Fibroblast of mammary gland (primary cell): ENCODE measurements around the gene GLG1.

Source experiments
- DNase-seq: peaks from one replicate; pipeline ENCODE4 v3.0.0-alpha.2; 2010; ENCODE audit warnings: low read depth
- H3K4me3 ChIP-seq: 2 replicates; pipeline ENCODE4 v1.5.1; 2011; ENCODE audit warnings: low read depth, mild to moderate bottlenecking, low read length, moderate library complexity; ENCODE audit not compliant: control insufficient read depth
- TF ChIP-seq, protein P1 (sequence below): conservative IDR thresholded peaks from 2 replicates; pipeline ENCODE4 v1.5.1; 2011; ENCODE audit warnings: low read depth, low read length, inconsistent platforms; ENCODE audit not compliant: control insufficient read depth, insufficient read depth

GLG1 gene

DNA sequence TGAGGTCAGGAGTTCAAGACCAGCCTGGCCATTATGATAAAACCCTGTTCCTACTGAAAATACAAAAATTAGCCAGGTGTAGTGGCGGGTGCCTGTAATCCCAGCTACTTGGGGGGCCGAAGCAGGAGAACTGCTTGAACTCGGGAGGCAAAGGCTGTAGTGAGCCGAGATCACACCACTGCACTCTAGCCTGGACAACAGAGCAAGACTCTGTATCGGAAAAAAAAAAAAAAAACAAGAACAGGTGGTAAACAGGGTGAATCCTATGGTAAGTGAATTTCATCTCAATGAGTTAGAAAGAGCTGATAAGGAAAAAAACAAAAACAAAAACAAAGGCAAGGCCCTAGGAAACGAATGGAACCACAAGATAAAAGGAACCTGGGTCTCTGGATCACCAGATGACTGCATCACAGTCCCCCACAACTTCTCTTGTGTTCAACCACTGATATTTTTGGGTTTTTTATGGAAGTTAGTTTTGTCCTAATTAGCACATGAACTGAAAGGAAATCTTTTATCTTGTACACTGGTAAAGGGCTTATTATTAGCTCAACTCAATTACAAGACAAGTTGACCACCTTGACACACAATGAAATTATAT, 21.0 kb downstream of the GLG1 start:
- TF ChIP-seq, protein P1, sequence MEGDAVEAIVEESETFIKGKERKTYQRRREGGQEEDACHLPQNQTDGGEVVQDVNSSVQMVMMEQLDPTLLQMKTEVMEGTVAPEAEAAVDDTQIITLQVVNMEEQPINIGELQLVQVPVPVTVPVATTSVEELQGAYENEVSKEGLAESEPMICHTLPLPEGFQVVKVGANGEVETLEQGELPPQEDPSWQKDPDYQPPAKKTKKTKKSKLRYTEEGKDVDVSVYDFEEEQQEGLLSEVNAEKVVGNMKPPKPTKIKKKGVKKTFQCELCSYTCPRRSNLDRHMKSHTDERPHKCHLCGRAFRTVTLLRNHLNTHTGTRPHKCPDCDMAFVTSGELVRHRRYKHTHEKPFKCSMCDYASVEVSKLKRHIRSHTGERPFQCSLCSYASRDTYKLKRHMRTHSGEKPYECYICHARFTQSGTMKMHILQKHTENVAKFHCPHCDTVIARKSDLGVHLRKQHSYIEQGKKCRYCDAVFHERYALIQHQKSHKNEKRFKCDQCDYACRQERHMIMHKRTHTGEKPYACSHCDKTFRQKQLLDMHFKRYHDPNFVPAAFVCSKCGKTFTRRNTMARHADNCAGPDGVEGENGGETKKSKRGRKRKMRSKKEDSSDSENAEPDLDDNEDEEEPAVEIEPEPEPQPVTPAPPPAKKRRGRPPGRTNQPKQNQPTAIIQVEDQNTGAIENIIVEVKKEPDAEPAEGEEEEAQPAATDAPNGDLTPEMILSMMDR: no peak
- no peak overlapping the region for H3K4me3 ChIP-seq
- no peak for DNase-seq

DNA sequence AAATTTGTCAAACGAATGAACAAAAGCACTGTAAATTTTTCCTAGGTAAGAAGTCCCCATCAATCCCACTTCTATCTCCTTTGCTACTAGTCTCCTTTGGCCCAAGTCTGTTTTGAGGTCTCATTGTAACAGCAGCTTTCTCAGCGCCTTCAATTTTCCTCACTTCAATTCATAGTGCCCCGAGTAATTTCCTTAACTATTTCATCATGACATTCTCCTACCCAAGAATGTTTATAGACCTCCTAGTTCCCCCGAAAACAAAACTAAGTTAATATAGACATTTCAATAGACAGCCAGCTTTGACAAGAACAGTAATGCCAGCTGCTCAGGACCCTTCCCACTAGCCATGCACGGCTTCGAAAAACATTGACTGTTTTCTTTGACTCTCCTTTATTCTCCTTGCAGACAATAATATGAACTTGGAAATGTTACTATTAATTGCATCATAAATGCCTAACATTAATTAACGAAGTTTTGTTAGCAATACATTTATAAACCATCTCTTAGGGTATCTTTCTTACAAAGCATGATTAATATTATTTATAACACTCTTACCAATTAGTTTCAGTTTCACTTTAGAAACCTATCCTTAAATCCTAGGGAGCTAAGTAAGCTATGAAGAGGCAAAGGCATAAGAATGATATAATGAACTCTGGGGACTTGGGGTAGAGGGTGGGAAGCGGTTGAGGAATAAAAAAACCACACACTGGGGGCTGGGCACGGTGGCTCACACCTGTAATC, 22.8 kb downstream of the GLG1 start:
- TF ChIP-seq, protein P1: no peak

DNA sequence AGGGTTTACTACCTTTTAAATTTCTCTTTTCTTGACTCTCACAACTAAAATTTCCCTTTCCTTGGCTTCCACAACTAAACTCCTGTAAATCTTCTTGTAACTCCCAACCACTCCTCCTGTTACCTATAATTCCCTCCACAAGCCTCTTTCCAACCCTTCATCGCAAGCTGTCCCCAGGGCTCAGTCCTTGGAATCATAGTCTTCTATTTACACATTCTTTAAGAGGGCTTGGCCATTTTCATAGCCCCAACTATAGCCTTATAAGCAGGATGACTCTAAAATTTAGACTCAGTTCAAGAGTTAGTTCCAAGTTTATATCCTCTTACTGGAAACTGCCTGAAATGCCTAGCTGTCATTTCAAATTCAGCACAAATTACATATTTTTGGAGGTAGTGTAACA, 23.9 kb downstream of the GLG1 start:
- no peak for DNase-seq
- TF ChIP-seq, protein P1: no peak
- no peak overlapping the region for H3K4me3 ChIP-seq

More for the DNA sequence above, 22.8 kb downstream of the GLG1 start:
- DNase-seq: no peak
- no peak overlapping the region for H3K4me3 ChIP-seq

DNA sequence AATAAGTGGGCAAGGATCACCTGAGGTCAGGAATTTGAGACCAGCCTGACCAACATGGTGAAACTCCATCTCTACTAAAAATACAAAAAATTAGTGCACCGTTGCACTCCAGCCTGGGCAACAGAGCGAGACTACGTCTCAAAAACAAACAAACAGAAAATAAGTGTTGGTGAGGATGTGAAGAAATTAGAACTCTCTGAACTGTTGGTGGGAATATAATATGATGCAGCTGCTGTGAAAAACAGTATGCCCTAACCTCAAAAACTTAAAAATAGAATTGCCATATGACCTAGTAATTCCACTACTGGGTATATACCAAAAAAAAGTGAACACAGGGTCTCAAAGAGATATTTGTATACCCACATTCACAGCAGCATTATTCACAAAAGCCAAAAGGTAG, 26.1 kb downstream of the GLG1 start:
- DNase-seq: no peak
- TF ChIP-seq, protein P1: no peak
- H3K4me3 ChIP-seq: no peak overlapping the region

DNA sequence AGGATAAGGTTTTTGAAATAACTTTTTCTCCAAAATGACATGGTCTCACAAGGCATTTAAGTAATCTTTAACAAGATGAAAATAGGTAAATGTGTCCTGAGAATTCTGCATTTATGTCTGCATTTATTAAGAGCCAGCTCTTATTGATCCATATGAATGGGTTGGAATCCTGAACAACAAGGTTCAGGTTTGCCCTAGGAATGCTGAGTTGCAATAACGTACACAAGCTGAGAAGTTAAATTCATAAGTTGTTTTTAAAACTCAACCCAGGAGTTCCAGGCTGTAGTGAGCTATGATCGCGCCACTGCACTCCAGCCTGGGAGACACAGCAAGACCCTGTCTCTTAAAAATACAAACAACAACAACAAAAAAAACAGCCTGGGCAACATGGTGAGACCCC, 28.1 kb downstream of the GLG1 start:
- no peak overlapping the region for H3K4me3 ChIP-seq
- TF ChIP-seq, protein P1: no peak

DNA sequence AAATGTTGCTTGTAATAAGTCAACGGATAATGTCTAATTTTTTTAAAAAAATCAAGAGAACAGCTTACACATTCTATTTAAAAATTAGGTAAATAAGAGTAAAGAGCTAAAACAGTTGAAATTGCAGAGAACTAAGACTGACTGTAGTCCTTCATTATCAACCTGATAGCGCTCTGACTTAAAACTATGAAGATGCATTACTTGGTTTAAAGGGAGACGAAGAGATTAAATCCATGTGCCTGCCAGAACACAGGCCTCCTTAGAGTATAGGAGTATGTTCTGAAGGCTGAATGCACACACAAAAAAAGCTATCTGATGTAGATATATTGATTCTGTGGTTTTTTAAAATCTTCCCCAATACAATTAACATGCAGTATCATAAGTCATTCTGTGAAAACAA, 28.5 kb downstream of the GLG1 start:
- TF ChIP-seq, protein P1: no peak
- no peak for DNase-seq
- no peak overlapping the region for H3K4me3 ChIP-seq

More for the DNA sequence above, 28.1 kb downstream of the GLG1 start:
- DNase-seq: no peak
